WTC11 (cell line): Measurements from ENCODE around the gene PTPRG. TPM values are rescaled to one million over a fixed set of nuclear protein-coding genes. Genes with fewer than 3 reads are reported as not detected.

Experiments
- ATAC-seq: fragments of 200-7000 bp; cut with Tn5 transposase; 2 replicates; pipeline ENCODE4 v1.10.0; 2021; ENCODE audit warnings: mild to moderate bottlenecking, moderate library complexity
- CTCF ChIA-PET: fragments of 300-600 bp; sonication (Branson Sonifier 250); formaldehyde crosslinking; loops from one replicate; lab custom pipeline; 2021; ENCODE audit warnings: antibody characterized with exemption; lab: Charles Lee
- POLR2A ChIA-PET: fragments of 350-600 bp; sonication (Branson Sonifier 250); formaldehyde crosslinking; loops from one replicate; lab custom pipeline; 2021; ENCODE audit warnings: antibody characterized with exemption; lab: Charles Lee
- DNase-seq: peaks from one replicate; pipeline ENCODE4 v3.0.0; 2021; ENCODE audit warnings: low spot score
- H3K27ac Mint-ChIP-seq: 2 replicates; pipeline ENCODE4 v1.8.0; 2021; ENCODE audit warnings: mixed read lengths
- H3K27me3 Mint-ChIP-seq: 2 replicates; pipeline ENCODE4 v1.8.0; 2021; ENCODE audit warnings: low read depth, mild to moderate bottlenecking, moderate library complexity, mixed read lengths
- H3K36me3 Mint-ChIP-seq: 2 replicates; pipeline ENCODE4 v1.8.0; 2021; ENCODE audit warnings: mixed read lengths
- H3K4me1 Mint-ChIP-seq: 2 replicates; pipeline ENCODE4 v1.8.0; 2022; ENCODE audit warnings: mixed read lengths
- H3K4me3 Mint-ChIP-seq: 2 replicates; pipeline ENCODE4 v1.8.0; 2021; ENCODE audit warnings: mild to moderate bottlenecking, moderate library complexity, mixed read lengths
- H3K9me3 Mint-ChIP-seq: 2 replicates; pipeline ENCODE4 v1.8.0; 2021; ENCODE audit warnings: mixed read lengths
- ARID4B ChIP-seq: sonication (generic); formaldehyde crosslinking; IDR thresholded peaks from 2 replicates; pipeline ENCODE4 v1.8.0; 2023; ENCODE audit warnings: missing genetic modification reagents, mild to moderate bottlenecking, borderline replicate concordance
- ATF1 ChIP-seq: sonication (generic); formaldehyde crosslinking; IDR thresholded peaks from 2 replicates; pipeline ENCODE4 v1.8.1; 2023; ENCODE audit warnings: mild to moderate bottlenecking, moderate library complexity, missing genetic modification reagents
- ATF6 ChIP-seq: sonication (generic); formaldehyde crosslinking; IDR thresholded peaks from 2 replicates; pipeline ENCODE4 v1.8.1; 2023; ENCODE audit warnings: mild to moderate bottlenecking, missing genetic modification reagents
- CDX4 ChIP-seq: fragments of 250-450 bp; sonication (Bioruptor Pico); IDR thresholded peaks from 2 replicates; pipeline ENCODE4 v1.9.0; 2021; ENCODE audit warnings: moderate library complexity, mild to moderate bottlenecking, inconsistent platforms, borderline replicate concordance
- CREB1 ChIP-seq: sonication (generic); formaldehyde crosslinking; IDR thresholded peaks from 2 replicates; pipeline ENCODE4 v1.8.0; 2023; ENCODE audit warnings: mild to moderate bottlenecking, missing genetic modification reagents
- CREM ChIP-seq: sonication (generic); formaldehyde crosslinking; IDR thresholded peaks from 2 replicates; pipeline ENCODE4 v1.8.1; 2022; ENCODE audit warnings: mild to moderate bottlenecking, missing genetic modification reagents, moderate library complexity
- E2F4 ChIP-seq: sonication (generic); formaldehyde crosslinking; IDR thresholded peaks from 2 replicates; pipeline ENCODE4 v1.8.1; 2022; ENCODE audit warnings: low read depth, mild to moderate bottlenecking, moderate library complexity, missing genetic modification reagents, borderline replicate concordance
- EMX1 ChIP-seq: fragments of 250-450 bp; sonication (Bioruptor Pico); IDR thresholded peaks from 2 replicates; pipeline ENCODE4 v1.8.0; 2021; ENCODE audit warnings: mild to moderate bottlenecking
- FOXP4 ChIP-seq: sonication (generic); formaldehyde crosslinking; IDR thresholded peaks from 2 replicates; pipeline ENCODE4 v1.8.0; 2022; ENCODE audit warnings: mild to moderate bottlenecking, missing genetic modification reagents
- HMGA2 ChIP-seq: fragments of 250-450 bp; sonication (Bioruptor Pico); IDR thresholded peaks from 2 replicates; pipeline ENCODE4 v1.4.0; 2021; ENCODE audit warnings: mild to moderate bottlenecking, moderate library complexity
- IRF2 ChIP-seq: sonication (generic); formaldehyde crosslinking; IDR thresholded peaks from 2 replicates; pipeline ENCODE4 v1.8.0; 2022; ENCODE audit warnings: low read depth, missing genetic modification reagents, borderline replicate concordance
- JAZF1 ChIP-seq: fragments of 250-450 bp; sonication (Bioruptor Pico); IDR thresholded peaks from 2 replicates; pipeline ENCODE4 v1.9.0; 2021; ENCODE audit warnings: moderate library complexity, mild to moderate bottlenecking, inconsistent platforms
- NFYB ChIP-seq: sonication (generic); formaldehyde crosslinking; conservative IDR thresholded peaks from 2 replicates; pipeline ENCODE4 v1.8.0; 2022; ENCODE audit warnings: low read depth, missing genetic modification reagents
- PRRX2 ChIP-seq: fragments of 250-450 bp; sonication (Bioruptor Pico); IDR thresholded peaks from 2 replicates; pipeline ENCODE4 v1.8.0; 2021; ENCODE audit warnings: mild to moderate bottlenecking
- SMAD4 ChIP-seq: sonication (generic); formaldehyde crosslinking; IDR thresholded peaks from 2 replicates; pipeline ENCODE4 v1.8.0; 2022; ENCODE audit warnings: mild to moderate bottlenecking, missing genetic modification reagents
- USF2 ChIP-seq: sonication (generic); formaldehyde crosslinking; IDR thresholded peaks from 2 replicates; pipeline ENCODE4 v1.8.1; 2023; ENCODE audit warnings: mild to moderate bottlenecking, missing genetic modification reagents, moderate library complexity
- ZNF232 ChIP-seq: sonication (generic); formaldehyde crosslinking; IDR thresholded peaks from 2 replicates; pipeline ENCODE4 v1.8.0; 2022; ENCODE audit warnings: mild to moderate bottlenecking, missing genetic modification reagents
- ZNF263 ChIP-seq: sonication (generic); formaldehyde crosslinking; IDR thresholded peaks from 2 replicates; pipeline ENCODE4 v1.8.1; 2022; ENCODE audit warnings: low read depth, mild to moderate bottlenecking, moderate library complexity, missing genetic modification reagents
- ZNF281 ChIP-seq: sonication (generic); formaldehyde crosslinking; IDR thresholded peaks from 2 replicates; pipeline ENCODE4 v1.8.0; 2023; ENCODE audit warnings: mild to moderate bottlenecking, missing genetic modification reagents
- ZNF512 ChIP-seq: sonication (generic); formaldehyde crosslinking; IDR thresholded peaks from 2 replicates; pipeline ENCODE4 v1.8.1; 2022; ENCODE audit warnings: missing genetic modification reagents, borderline replicate concordance
- total RNA-seq: library from RNA; stranded (reverse); gene quantifications from 3 replicates; pipeline ENCODE4 v1.2.3, GENCODE V29; 2021

Gene PTPRG
- total RNA-seq, 1 experiment from 2014 or later, result 106 TPM

- POLR2A ChIA-PET, result no interaction called here
- Mint-ChIP-seq H3K36me3 (no peaks in the 10 kb centered on the region), H3K4me1 (peaks cover 6% of the 10 kb centered on the region; the same call in 1 of the 2 replicates), H3K27me3 (no peaks in the 10 kb centered on the region), H3K4me3 (no peak overlapping the region), H3K27ac (no peak overlapping the region), H3K9me3 (no peaks in the 10 kb centered on the region)
- no peak for ATAC-seq
- CTCF ChIA-PET, result no interaction called here
- no peak for TF ChIP-seq E2F4 (CRISPR knock-in tag)
- TF ChIP-seq SMAD4, result no peak
- no peak for TF ChIP-seq IRF2 (CRISPR knock-in tag)
- TF ChIP-seq ATF6, result no peak
- no peak for TF ChIP-seq ZNF263 (CRISPR knock-in tag)
- DNase-seq, result no peak
These were observed 750.8 kb downstream of the PTPRG start for GRCh38 chr3:62312201-62312600.

GRCh38 chr3:62316525-62316924 is 755.2 kb downstream of the PTPRG start:
- Mint-ChIP-seq H3K36me3 (peaks cover 2% of the 10 kb centered on the region; the same call in 1 of the 2 replicates), H3K27me3 (peaks cover 14% of the 10 kb centered on the region), H3K4me1 (peaks cover 15% of the 10 kb centered on the region), H3K4me3 (no peak overlapping the region), H3K27ac (no peak overlapping the region), H3K9me3 (peaks cover 11% of the 10 kb centered on the region)
- ATAC-seq (no peak), DNase-seq (no peak)
- ChIA-PET POLR2A (no interaction called here), CTCF (no interaction called here)
- TF ChIP-seq EMX1 (no peak), ATF1 (CRISPR knock-in tag) (no peak), FOXP4 (CRISPR knock-in tag) (no peak), CREM (CRISPR knock-in tag) (no peak), CREB1 (CRISPR knock-in tag) (no peak), NFYB (CRISPR knock-in tag) (no peak), ZNF512 (CRISPR knock-in tag) (no peak), ZNF232 (CRISPR knock-in tag) (no peak), ARID4B (no peak), JAZF1 (CRISPR knock-in tag) (no peak), HMGA2 (no peak), CDX4 (CRISPR knock-in tag) (no peak), SMAD4 (no peak), PRRX2 (CRISPR knock-in tag) (no peak), ZNF281 (CRISPR knock-in tag) (no peak), USF2 (CRISPR knock-in tag) (no peak)
